HEK293 (cell line): ENCODE results near the gene PLEKHM1.
"Not testable (repeated sequence)": the region's sequence is repeated elsewhere in the genome, so short reads cannot be mapped to it uniquely, and the experiment has no call there.

Source experiments
- MZF1 ChIP-seq: fragments of 450-650 bp; formaldehyde crosslinking; IDR thresholded peaks from 2 replicates; pipeline ENCODE4 v1.5.1; 2017; ENCODE audit warnings: missing biosample characterization, missing genetic modification characterization, borderline replicate concordance
- ZBTB20 ChIP-seq: fragments of 450-650 bp; formaldehyde crosslinking; IDR thresholded peaks from 2 replicates; pipeline ENCODE4 v1.5.1; 2016; ENCODE audit warnings: missing biosample characterization, missing genetic modification characterization
- ZNF133 ChIP-seq: fragments of 450-650 bp; formaldehyde crosslinking; IDR thresholded peaks from 2 replicates; pipeline ENCODE4 v1.5.1; 2016; ENCODE audit warnings: missing biosample characterization, missing genetic modification characterization
- ZNF146 ChIP-seq: fragments of 450-650 bp; formaldehyde crosslinking; IDR thresholded peaks from 2 replicates; pipeline ENCODE4 v1.5.1; 2016; ENCODE audit warnings: missing biosample characterization, missing genetic modification characterization
- ZNF404 ChIP-seq: fragments of 450-650 bp; formaldehyde crosslinking; IDR thresholded peaks from 2 replicates; pipeline ENCODE4 v1.5.1; 2017; ENCODE audit warnings: missing biosample characterization, missing genetic modification characterization
- ZNF623 ChIP-seq: fragments of 450-650 bp; formaldehyde crosslinking; IDR thresholded peaks from 2 replicates; pipeline ENCODE4 v1.5.1; 2016; ENCODE audit warnings: missing biosample characterization, missing genetic modification characterization
- ZNF777 ChIP-seq: fragments of 450-650 bp; formaldehyde crosslinking; IDR thresholded peaks from 2 replicates; pipeline ENCODE4 v1.5.1; 2017; ENCODE audit warnings: missing biosample characterization, missing genetic modification characterization, borderline replicate concordance
- TF ChIP-seq, protein P1 (sequence below): fragments of 450-650 bp; formaldehyde crosslinking; IDR thresholded peaks from 2 replicates; pipeline ENCODE4 v1.5.1; 2016; ENCODE audit warnings: missing biosample characterization, missing genetic modification characterization
- TF ChIP-seq, protein P2 (sequence below): fragments of 450-650 bp; formaldehyde crosslinking; IDR thresholded peaks from 2 replicates; pipeline ENCODE4 v1.5.1; 2016; ENCODE audit warnings: missing biosample characterization, missing genetic modification characterization

DNA sequence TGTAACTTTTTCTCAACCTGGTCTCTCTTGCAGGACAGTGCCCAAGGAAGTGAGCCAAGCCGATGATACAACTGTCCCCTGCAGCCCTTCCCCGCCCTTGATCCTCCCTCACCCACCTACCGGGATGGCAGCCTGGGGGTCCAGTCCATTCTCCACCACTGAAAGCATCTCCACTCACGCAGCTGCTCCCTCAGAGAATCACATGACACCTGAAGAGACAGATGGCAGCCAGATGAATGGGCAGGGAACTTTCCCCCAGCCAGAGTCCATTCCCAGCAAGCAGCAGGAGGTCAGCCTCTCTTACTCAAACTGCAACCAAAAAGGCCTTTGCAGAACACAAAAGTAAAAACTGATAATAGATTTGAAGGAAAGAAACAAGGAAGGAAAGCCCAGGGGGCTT lies 8.2 kb downstream of the PLEKHM1 start:
- TF ChIP-seq ZNF777 (tag by site-specific recombination); MZF1; ZNF133 (tag by site-specific recombination); ZNF404 (tag by site-specific recombination); ZBTB20 (tag by site-specific recombination); ZNF146 (tag by site-specific recombination); ZNF623 (tag by site-specific recombination): not testable (repeated sequence)
- TF ChIP-seq, protein P1, sequence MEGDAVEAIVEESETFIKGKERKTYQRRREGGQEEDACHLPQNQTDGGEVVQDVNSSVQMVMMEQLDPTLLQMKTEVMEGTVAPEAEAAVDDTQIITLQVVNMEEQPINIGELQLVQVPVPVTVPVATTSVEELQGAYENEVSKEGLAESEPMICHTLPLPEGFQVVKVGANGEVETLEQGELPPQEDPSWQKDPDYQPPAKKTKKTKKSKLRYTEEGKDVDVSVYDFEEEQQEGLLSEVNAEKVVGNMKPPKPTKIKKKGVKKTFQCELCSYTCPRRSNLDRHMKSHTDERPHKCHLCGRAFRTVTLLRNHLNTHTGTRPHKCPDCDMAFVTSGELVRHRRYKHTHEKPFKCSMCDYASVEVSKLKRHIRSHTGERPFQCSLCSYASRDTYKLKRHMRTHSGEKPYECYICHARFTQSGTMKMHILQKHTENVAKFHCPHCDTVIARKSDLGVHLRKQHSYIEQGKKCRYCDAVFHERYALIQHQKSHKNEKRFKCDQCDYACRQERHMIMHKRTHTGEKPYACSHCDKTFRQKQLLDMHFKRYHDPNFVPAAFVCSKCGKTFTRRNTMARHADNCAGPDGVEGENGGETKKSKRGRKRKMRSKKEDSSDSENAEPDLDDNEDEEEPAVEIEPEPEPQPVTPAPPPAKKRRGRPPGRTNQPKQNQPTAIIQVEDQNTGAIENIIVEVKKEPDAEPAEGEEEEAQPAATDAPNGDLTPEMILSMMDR: not testable (repeated sequence)
- TF ChIP-seq, protein P2, sequence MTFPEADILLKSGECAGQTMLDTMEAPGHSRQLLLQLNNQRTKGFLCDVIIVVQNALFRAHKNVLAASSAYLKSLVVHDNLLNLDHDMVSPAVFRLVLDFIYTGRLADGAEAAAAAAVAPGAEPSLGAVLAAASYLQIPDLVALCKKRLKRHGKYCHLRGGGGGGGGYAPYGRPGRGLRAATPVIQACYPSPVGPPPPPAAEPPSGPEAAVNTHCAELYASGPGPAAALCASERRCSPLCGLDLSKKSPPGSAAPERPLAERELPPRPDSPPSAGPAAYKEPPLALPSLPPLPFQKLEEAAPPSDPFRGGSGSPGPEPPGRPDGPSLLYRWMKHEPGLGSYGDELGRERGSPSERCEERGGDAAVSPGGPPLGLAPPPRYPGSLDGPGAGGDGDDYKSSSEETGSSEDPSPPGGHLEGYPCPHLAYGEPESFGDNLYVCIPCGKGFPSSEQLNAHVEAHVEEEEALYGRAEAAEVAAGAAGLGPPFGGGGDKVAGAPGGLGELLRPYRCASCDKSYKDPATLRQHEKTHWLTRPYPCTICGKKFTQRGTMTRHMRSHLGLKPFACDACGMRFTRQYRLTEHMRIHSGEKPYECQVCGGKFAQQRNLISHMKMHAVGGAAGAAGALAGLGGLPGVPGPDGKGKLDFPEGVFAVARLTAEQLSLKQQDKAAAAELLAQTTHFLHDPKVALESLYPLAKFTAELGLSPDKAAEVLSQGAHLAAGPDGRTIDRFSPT (tag by site-specific recombination): not testable (repeated sequence)
